Neural progenitor cell (in vitro differentiated cells): ENCODE results near the gene MT1B.
A peak's percentile ranks its signal among the peaks of the same experiment; 100 is the strongest.

ENCODE experiments used
- CTCF ChIP-seq: fragments of 200-600 bp; sonication (generic); IDR thresholded peaks from 2 replicates; pipeline ENCODE4 v1.5.1; 2017; ENCODE audit warnings: antibody characterized with exemption, mild to moderate bottlenecking
- EZH2 ChIP-seq: fragments of 200-600 bp; sonication (generic); IDR thresholded peaks from 2 replicates; pipeline ENCODE4 v1.6.1; 2017; ENCODE audit warnings: antibody characterized with exemption, mild to moderate bottlenecking, moderate library complexity
- EZH2phosphoT487 ChIP-seq: fragments of 200-600 bp; sonication (generic); IDR thresholded peaks from 2 replicates; pipeline ENCODE4 v1.6.1; 2017; ENCODE audit warnings: antibody characterized with exemption

DNA sequence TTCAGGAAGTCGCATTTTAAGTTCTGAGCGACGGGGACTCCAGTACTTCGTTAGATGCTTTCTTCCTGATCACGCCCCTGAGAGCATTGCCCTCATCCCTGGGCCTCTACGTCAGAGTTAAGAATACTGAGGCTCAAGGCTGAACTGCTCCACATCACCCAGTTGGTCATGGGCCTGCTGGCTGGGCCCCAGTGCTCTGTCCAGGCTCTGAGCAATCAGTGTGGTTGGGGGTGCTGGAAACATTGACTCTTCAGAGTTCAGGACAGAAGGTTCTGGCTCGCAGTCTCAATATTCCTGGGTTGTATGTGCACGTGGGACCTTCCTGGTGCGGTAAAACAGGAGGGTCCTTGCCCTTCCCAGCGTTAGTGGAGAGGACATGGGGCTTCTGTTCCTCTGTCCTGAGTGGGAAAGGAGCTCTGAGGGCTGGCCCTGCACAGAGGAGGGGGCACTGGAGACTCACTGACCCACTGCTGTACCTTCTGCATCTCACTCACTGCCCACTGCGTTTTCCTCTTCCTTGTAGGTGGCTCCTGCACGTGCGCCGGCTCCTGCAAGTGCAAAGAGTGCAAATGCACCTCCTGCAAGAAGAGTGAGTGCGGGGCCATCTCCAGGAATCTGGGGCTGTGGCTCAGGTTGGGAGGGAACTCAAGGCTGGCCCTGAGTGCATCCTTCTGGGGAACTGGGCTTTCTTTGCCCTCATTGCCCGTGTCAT is 25.6 kb upstream of the MT1B start:
- TF ChIP-seq CTCF (no peak), EZH2phosphoT487 (no peak), EZH2 (peak; percentile 57)
